Mesothelial cell of epicardium (in vitro differentiated cells): ENCODE measurements around the gene STX3. TPM values are rescaled to one million over a fixed set of nuclear protein-coding genes. Genes with fewer than 3 reads are reported as not detected.

Source experiments
- DNase-seq, 2 experiments: peaks; one replicate each; pipeline ENCODE4 v3.0.0; 2021; ENCODE audit warnings: low spot score in 2 of 2; ENCODE audit not compliant: unreplicated experiment in 2 of 2
- H3K27ac Mint-ChIP-seq: 2 replicates; pipeline ENCODE4 v1.8.0; 2021; ENCODE audit warnings: mixed read lengths
- H3K27me3 Mint-ChIP-seq: 2 replicates; pipeline ENCODE4 v1.8.0; 2021; ENCODE audit warnings: low read depth, mixed read lengths
- H3K36me3 Mint-ChIP-seq: 2 replicates; pipeline ENCODE4 v1.8.0; 2021; ENCODE audit warnings: mixed read lengths
- H3K4me1 Mint-ChIP-seq: 2 replicates; pipeline ENCODE4 v1.8.0; 2021; ENCODE audit warnings: mixed read lengths
- H3K4me3 Mint-ChIP-seq: 2 replicates; pipeline ENCODE4 v1.8.0; 2021; ENCODE audit warnings: mild to moderate bottlenecking, moderate library complexity, mixed read lengths
- H3K9me3 Mint-ChIP-seq: 2 replicates; pipeline ENCODE4 v1.8.0; 2021; ENCODE audit warnings: mixed read lengths
- total RNA-seq: library from RNA; stranded (reverse); gene quantifications from 3 replicates; pipeline ENCODE4 v1.2.1, GENCODE V29; 2021
- TF ChIP-seq, protein P1 (sequence below): fragments of 200-600 bp; sonication (generic); IDR thresholded peaks from one replicate; pipeline ENCODE4 v1.5.0; 2021; ENCODE audit warnings: antibody characterized with exemption; ENCODE audit not compliant: unreplicated experiment

STX3 gene
- total RNA-seq, 1 donor from 2014 or later, result 24.2 TPM

DNA sequence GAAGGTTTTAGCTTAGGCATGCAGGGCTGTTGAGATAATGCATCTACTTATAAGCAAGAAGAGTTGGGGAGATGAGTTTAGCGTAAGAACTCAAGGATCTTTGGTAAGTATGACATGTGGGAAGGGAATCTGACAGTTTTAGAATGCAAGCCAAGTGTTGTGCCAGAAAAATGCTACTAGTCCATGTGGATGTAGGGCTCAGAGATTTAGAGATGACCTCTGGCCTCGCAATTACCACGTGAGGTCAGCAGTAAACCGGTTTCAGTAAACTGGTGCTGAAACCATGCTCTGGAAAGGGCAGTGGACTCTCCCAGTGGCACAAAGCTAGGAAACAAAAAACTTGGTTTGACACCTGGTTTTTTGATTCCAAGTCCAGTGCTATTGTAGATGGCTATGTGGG, 36.5 kb downstream of the STX3 start:
- no peak for DNase-seq

GRCh38 chr11:59792507-59792906, 37.3 kb downstream of the STX3 start:
- no peaks in the 10 kb centered on the region for H3K27me3 Mint-ChIP-seq
- TF ChIP-seq, protein P1, sequence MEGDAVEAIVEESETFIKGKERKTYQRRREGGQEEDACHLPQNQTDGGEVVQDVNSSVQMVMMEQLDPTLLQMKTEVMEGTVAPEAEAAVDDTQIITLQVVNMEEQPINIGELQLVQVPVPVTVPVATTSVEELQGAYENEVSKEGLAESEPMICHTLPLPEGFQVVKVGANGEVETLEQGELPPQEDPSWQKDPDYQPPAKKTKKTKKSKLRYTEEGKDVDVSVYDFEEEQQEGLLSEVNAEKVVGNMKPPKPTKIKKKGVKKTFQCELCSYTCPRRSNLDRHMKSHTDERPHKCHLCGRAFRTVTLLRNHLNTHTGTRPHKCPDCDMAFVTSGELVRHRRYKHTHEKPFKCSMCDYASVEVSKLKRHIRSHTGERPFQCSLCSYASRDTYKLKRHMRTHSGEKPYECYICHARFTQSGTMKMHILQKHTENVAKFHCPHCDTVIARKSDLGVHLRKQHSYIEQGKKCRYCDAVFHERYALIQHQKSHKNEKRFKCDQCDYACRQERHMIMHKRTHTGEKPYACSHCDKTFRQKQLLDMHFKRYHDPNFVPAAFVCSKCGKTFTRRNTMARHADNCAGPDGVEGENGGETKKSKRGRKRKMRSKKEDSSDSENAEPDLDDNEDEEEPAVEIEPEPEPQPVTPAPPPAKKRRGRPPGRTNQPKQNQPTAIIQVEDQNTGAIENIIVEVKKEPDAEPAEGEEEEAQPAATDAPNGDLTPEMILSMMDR, result no peak
- peaks cover 3% of the 10 kb centered on the region for H3K4me1 Mint-ChIP-seq
- no peak overlapping the region for H3K27ac Mint-ChIP-seq
- peaks cover 8% of the 10 kb centered on the region for H3K36me3 Mint-ChIP-seq
- no peak for DNase-seq
- no peak overlapping the region for H3K4me3 Mint-ChIP-seq
- H3K9me3 Mint-ChIP-seq, result no peaks in the 10 kb centered on the region

More for the DNA sequence above, 36.5 kb downstream of the STX3 start:
- H3K4me1 Mint-ChIP-seq, result peaks cover 6% of the 10 kb centered on the region
- H3K27me3 Mint-ChIP-seq, result no peaks in the 10 kb centered on the region
- no peak overlapping the region for H3K4me3 Mint-ChIP-seq
- TF ChIP-seq, protein P1, result no peak
- H3K27ac Mint-ChIP-seq, result no peak overlapping the region
- H3K9me3 Mint-ChIP-seq, result no peaks in the 10 kb centered on the region
- peaks cover 8% of the 10 kb centered on the region for H3K36me3 Mint-ChIP-seq

DNA sequence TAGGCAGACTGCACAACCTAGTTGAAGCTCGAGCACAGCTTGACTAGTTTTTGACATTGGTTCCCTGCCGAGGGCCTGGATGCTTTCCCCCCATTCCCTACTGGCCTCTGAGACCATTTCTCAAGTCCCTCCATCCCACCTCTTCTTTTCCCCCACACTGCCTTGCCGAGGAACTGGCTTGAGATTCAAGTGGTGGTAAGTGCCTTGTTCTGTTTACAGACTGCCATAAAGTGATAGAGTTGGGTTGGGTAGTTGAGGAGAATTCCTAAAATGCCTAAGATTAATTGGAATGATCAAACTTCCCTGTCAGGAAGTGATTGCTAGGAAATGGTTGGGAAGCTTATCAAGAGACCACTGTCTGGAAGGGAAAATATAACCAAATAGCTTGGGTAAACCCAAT, 39.2 kb downstream of the STX3 start:
- H3K4me1 Mint-ChIP-seq, result no peaks in the 10 kb centered on the region
- DNase-seq, result no peak
- no peaks in the 10 kb centered on the region for H3K27me3 Mint-ChIP-seq
- no peak overlapping the region for H3K27ac Mint-ChIP-seq
- no peak overlapping the region for H3K4me3 Mint-ChIP-seq
- peaks cover 4% of the 10 kb centered on the region for H3K36me3 Mint-ChIP-seq
- no peaks in the 10 kb centered on the region for H3K9me3 Mint-ChIP-seq
- TF ChIP-seq, protein P1, result no peak

DNA sequence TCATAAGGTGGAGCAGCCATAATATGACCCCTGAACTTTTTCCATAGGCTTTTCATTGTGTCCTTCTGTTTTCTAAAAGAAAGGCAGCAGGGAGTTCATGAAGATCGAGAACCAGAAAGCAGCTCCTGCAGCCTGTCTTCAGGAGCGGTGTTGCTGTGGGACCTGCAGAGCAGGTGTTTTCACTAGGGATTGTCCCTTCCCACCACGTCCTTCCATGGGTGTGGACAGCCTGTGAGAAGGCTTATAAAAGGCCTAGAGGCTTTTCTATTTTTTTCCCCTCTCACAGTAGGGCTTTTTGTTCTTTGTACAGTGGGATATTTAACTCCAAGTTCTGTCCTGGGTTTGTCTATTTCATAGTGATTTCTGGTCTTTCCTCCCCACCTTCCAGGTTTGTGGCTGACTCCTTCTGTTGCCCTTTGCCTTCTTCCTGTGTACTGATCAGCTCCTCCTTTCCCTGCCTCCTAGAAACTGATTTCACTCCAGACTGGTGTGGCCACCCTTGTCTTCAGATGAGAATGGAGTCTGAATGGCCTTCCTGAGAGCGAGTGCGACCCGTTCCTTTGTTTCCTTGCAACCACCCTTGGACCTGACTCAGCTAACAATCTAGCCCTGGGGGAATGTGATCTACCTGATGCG, 45.3 kb downstream of the STX3 start:
- Mint-ChIP-seq H3K4me1 (no peaks in the 10 kb centered on the region), H3K27ac (no peak overlapping the region)

DNA sequence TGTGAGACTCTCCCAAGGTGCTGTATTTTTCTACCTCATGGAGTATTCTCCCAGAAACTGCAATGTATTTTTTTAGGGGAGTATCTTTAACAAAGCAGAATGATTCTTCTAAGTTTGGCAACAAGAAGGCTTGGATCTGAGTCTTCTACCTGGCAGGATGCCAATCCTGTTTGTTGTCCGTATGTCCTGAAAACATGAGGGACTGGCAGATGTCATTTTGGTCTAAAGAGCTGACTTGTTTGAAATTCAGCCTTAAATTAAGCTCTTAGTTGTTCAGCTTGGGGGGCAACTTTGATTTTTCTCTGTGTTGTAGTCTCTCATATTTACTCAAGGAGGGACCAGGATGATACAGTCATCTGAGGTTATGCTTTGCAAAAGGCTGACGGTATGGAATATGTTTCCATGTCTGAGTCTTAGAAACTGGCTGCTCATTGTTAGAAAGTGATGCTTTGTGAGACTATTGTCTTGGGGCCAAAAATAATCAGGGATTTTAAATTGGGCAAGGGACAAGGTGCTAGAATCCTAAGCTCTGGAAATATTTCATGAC, 46.1 kb downstream of the STX3 start:
- H3K27ac Mint-ChIP-seq, result no peak overlapping the region
- DNase-seq, result no peak
- H3K27me3 Mint-ChIP-seq, result no peaks in the 10 kb centered on the region
- H3K36me3 Mint-ChIP-seq, result no peaks in the 10 kb centered on the region
- H3K9me3 Mint-ChIP-seq, result no peaks in the 10 kb centered on the region
- no peak overlapping the region for H3K4me3 Mint-ChIP-seq
- H3K4me1 Mint-ChIP-seq, result no peaks in the 10 kb centered on the region
- TF ChIP-seq, protein P1, result no peak

More for the DNA sequence above, 45.3 kb downstream of the STX3 start:
- DNase-seq, result no peak
- Mint-ChIP-seq H3K4me3 (no peak overlapping the region), H3K36me3 (no peaks in the 10 kb centered on the region), H3K9me3 (no peaks in the 10 kb centered on the region), H3K27me3 (no peaks in the 10 kb centered on the region)
- TF ChIP-seq, protein P1, result no peak
